ENCODE measurements around the gene TDRKH. TPM values are rescaled to one million over a fixed set of nuclear protein-coding genes. Genes with fewer than 3 reads are reported as not detected.

TDRKH gene
- total and polyA plus RNA-seq, 4 donors: 1.5 to 6.7 (median 3.8) TPM

DNA sequence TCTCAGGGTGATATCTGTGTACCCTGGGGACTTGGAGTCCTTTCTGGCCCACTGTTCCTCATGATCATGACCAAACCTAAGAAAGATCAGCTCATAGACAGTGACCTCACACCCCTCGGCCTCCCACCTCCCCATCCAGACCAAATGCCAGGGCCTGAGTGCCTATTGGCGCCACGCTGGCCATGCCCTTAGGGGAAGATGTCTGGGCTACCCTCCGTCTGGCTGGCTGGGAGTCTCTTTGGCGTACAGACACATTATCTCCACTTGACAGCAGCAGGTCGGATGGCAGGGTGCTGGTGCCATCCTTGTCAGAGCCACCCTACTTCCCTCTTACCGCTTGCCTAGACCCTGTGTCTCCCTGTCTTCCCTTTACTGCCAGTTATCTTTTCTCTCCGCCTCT lies 32.9 kb upstream of the TDRKH start:
- no peak overlapping the region for H3K27ac ChIP-seq (ENCODE audit: low read depth in 1 of 2, low read length in 2 of 2)
- H3K9ac ChIP-seq (ENCODE audit: low read depth in 1 of 2, low read length in 2 of 2): no peak overlapping the region

DNA sequence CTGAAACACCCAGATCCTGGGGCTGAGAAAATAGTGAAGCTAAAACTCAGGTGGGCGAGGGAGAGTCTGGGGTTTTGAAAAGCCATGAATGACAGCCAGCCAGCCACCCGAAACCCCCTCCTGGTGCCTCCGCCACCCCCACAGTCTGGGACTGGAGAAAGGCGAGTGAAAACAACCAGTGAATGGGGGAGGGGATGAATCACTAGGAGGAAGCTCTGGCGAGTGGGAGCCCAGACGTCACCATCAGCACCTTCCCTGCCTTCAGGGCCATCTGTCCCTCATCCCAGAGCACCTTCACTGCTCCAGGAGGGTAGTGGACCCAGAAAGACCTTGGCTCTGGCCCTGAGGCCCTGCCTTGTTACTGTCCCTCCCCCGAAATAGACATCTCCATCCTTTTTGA lies 32.1 kb upstream of the TDRKH start:
- no peaks in the 10 kb centered on the region for H3K9me3 ChIP-seq (ENCODE audit: control insufficient read depth in 4 of 4, low read length in 3 of 4)
- peak overlapping the region in 1 of 2 donors; percentile 21 for H3K27ac ChIP-seq (ENCODE audit: low read depth in 1 of 2, low read length in 2 of 2)
- H3K9ac ChIP-seq (ENCODE audit: low read depth in 1 of 2, low read length in 2 of 2): no peak overlapping the region
- TF ChIP-seq CTCF (IDR thresholded peaks at IDR 0.05; ENCODE audit: low read depth, low read length, missing input control) (no peak), YY1 (IDR thresholded peaks at IDR 0.05) (no peak), TAF1 (conservative IDR thresholded peaks at IDR 0.05) (no peak), RXRA (IDR thresholded peaks at IDR 0.05) (no peak), GABPA (IDR thresholded peaks at IDR 0.05 in 1 of 2, conservative IDR thresholded peaks at IDR 0.05 in 1 of 2) (no peak), SP1 (IDR thresholded peaks at IDR 0.05) (no peak), NR2F2 (IDR thresholded peaks at IDR 0.05) (no peak), HNF4G (IDR thresholded peaks at IDR 0.05) (no peak), FOXA1 (IDR thresholded peaks at IDR 0.05) (no peak), ATF3 (IDR thresholded peaks at IDR 0.05) (no peak), HNF4A (conservative IDR thresholded peaks at IDR 0.05) (no peak), RAD21 (IDR thresholded peaks at IDR 0.05) (no peak), MAX (IDR thresholded peaks at IDR 0.05) (no peak), JUND (IDR thresholded peaks at IDR 0.05) (no peak), FOXA2 (IDR thresholded peaks at IDR 0.05) (no peak), EGR1 (IDR thresholded peaks at IDR 0.05; ENCODE audit: low read depth in 2 of 2) (no peak)
- TF ChIP-seq, protein P1, sequence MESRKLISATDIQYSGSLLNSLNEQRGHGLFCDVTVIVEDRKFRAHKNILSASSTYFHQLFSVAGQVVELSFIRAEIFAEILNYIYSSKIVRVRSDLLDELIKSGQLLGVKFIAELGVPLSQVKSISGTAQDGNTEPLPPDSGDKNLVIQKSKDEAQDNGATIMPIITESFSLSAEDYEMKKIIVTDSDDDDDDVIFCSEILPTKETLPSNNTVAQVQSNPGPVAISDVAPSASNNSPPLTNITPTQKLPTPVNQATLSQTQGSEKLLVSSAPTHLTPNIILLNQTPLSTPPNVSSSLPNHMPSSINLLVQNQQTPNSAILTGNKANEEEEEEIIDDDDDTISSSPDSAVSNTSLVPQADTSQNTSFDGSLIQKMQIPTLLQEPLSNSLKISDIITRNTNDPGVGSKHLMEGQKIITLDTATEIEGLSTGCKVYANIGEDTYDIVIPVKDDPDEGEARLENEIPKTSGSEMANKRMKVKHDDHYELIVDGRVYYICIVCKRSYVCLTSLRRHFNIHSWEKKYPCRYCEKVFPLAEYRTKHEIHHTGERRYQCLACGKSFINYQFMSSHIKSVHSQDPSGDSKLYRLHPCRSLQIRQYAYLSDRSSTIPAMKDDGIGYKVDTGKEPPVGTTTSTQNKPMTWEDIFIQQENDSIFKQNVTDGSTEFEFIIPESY (IDR thresholded peaks at IDR 0.05): no peak
- TF ChIP-seq, protein P2, sequence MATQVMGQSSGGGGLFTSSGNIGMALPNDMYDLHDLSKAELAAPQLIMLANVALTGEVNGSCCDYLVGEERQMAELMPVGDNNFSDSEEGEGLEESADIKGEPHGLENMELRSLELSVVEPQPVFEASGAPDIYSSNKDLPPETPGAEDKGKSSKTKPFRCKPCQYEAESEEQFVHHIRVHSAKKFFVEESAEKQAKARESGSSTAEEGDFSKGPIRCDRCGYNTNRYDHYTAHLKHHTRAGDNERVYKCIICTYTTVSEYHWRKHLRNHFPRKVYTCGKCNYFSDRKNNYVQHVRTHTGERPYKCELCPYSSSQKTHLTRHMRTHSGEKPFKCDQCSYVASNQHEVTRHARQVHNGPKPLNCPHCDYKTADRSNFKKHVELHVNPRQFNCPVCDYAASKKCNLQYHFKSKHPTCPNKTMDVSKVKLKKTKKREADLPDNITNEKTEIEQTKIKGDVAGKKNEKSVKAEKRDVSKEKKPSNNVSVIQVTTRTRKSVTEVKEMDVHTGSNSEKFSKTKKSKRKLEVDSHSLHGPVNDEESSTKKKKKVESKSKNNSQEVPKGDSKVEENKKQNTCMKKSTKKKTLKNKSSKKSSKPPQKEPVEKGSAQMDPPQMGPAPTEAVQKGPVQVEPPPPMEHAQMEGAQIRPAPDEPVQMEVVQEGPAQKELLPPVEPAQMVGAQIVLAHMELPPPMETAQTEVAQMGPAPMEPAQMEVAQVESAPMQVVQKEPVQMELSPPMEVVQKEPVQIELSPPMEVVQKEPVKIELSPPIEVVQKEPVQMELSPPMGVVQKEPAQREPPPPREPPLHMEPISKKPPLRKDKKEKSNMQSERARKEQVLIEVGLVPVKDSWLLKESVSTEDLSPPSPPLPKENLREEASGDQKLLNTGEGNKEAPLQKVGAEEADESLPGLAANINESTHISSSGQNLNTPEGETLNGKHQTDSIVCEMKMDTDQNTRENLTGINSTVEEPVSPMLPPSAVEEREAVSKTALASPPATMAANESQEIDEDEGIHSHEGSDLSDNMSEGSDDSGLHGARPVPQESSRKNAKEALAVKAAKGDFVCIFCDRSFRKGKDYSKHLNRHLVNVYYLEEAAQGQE (IDR thresholded peaks at IDR 0.05): no peak
- 76% methylated on average over 7 of the region's 7 CpGs for WGBS
- H3K4me1 ChIP-seq (ENCODE audit: control insufficient read depth in 4 of 4, insufficient read depth in 4 of 4, low read length in 3 of 4): peaks cover 12 to 94% (median 62%) of the 10 kb centered on the region in 4 donors
- no peak overlapping the region for H3K4me3 ChIP-seq (ENCODE audit: low read depth in 1 of 3, low read length in 3 of 3)
- H3K27me3 ChIP-seq (ENCODE audit: control insufficient read depth in 4 of 4, insufficient read depth in 4 of 4, low read length in 3 of 4): no peaks in the 10 kb centered on the region
- DNase-seq (ENCODE audit: low spot score): no peak
- peaks cover 0 to 5% (median 3%) of the 10 kb centered on the region in 4 donors for H3K36me3 ChIP-seq (ENCODE audit: control insufficient read depth in 4 of 4, insufficient read depth in 3 of 4, low read depth in 1 of 4, low read length in 3 of 4)

More for the DNA sequence above, 32.9 kb upstream of the TDRKH start:
- no peaks in the 10 kb centered on the region for H3K27me3 ChIP-seq (ENCODE audit: control insufficient read depth in 4 of 4, insufficient read depth in 4 of 4, low read length in 3 of 4)
- 87% methylated on average over 8 of the region's 8 CpGs for WGBS
- peaks cover under 1 to 8% (median 2%) of the 10 kb centered on the region in 4 donors for H3K36me3 ChIP-seq (ENCODE audit: control insufficient read depth in 4 of 4, insufficient read depth in 3 of 4, low read depth in 1 of 4, low read length in 3 of 4)
- no peak overlapping the region for H3K4me3 ChIP-seq (ENCODE audit: low read depth in 1 of 3, low read length in 3 of 3)
- H3K9me3 ChIP-seq (ENCODE audit: control insufficient read depth in 4 of 4, low read length in 3 of 4): no peaks in the 10 kb centered on the region
- TF ChIP-seq MAX (IDR thresholded peaks at IDR 0.05): no peak
- TF ChIP-seq HNF4A (conservative IDR thresholded peaks at IDR 0.05): no peak
- TF ChIP-seq EGR1 (IDR thresholded peaks at IDR 0.05; ENCODE audit: low read depth in 2 of 2): no peak
- no peak for TF ChIP-seq NR2F2 (IDR thresholded peaks at IDR 0.05)
- TF ChIP-seq FOXA2 (IDR thresholded peaks at IDR 0.05): no peak
- H3K4me1 ChIP-seq (ENCODE audit: control insufficient read depth in 4 of 4, insufficient read depth in 4 of 4, low read length in 3 of 4): peaks cover 13 to 94% (median 68%) of the 10 kb centered on the region in 4 donors
- no peak for DNase-seq (ENCODE audit: low spot score)
